DMS 273 (cell line): ENCODE data around the gene CCDC12.

Experiments
- DNase-seq: peaks from one replicate; lab custom pipeline; 2025; ENCODE audit not compliant: unreplicated experiment; lab: John Stamatoyannopoulos, UW

CCDC12 gene

DNA sequence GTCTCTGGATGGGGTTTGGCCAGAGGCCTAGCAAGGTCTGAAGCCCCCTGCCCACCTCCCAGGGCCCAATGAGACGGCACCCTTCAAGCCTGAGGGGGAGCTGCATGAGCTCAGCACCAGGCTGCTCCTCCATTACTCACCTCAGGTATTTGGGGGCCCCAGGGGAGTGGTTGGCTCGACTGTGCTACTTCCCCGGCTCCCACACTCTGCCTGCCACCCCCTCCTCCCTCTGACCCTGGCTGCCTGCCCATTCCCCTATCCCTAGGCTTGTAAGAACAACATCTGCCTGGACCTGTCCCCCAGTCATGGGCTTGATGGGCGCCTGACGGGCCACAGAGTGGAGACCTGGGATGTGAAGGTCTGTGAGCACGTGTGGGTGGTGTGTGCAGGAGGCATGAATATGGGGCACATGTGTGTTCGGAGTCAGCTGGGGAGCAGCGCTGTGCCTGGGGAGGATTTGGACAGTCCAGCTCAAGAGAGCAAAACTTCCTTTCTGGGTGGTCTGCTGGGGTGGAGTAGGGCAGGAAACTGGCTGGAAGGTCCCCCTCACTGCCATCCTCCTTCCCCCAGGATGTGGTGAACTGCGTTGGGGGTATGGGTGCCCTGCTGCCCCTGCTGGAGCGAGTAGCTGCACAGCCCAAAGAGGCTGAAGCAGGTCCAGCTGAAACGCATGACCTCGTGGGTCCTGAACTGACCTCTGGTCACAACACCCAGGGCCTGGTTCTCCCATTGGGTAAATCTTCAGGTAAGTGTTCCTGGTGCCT is 20.3 kb upstream of the CCDC12 start:
- no peak for DNase-seq

DNA sequence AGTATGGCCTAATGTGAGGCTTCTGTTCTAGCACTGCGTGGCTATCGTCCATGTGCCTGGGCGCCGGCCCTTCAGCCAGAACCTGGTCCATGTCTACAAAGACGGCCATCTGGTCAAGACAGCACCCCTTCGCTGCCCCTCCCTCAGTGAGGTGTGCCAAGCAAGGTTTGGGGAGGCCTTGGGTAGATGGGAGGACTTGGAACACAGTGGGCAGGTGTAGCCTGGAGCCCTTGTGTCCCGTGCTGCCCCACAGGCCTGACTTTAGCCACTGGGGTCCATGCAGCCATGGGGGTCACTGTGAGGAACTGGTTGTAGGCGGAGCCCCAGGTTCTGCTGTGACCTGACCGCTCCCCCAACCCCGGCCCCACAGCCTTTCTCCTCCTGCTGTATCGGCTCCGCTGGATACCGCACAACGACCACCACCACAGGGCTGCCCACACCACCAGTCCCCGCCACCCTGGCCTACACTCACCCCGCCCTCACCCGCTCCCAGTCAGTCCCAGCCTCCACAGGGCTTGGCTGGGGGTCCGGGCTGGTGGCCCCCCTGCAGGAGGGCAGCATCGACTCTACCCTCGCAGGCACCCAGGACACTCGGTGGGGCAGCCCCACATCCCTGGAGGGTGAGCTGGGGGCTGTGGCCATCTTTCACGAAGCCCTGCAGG is 19.5 kb upstream of the CCDC12 start:
- DNase-seq, result no peak

DNA sequence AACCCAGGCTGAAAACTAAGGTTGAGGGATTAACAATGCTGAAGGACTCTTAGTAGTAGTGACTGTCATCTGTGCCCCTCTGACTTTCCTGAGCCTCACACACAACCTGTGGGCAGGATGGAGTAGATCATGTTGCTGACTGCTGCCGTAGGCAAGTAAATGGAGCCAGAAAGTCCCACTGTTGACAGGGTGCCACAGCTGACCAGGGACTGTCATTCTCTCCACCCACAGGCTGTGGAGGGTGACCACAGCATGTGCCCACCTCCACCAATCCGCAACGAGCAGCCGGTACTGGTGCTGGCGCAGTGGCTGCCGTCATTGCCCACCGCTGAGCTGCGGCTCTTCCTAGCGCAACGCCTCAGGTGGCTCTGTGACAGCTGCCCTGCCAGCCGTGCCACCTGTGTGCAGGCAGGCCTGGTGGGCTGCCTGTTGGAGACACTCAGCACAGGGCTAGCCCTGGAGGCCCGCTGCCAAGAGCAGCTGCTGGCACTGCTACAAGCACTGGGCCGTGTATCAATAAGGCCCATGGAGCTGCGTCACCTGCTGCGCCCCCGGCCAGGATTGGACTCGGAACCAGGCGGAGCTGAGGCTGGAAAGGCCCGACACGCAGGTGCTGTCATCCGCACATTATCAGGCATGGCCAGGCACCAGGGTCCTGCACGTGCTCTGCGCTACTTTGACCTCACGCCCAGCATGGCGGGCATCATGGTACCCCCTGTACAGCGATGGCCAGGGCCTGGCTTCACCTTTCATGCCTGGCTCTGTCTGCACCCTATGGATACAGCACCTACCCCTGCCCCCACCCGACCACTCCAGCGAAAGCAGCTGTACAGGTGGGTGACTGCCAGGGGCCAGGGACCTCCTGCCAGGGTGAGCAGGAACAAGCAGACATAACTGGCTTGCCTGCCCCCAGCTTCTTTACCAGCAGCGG is 18.5 kb upstream of the CCDC12 start:
- no peak for DNase-seq

DNA sequence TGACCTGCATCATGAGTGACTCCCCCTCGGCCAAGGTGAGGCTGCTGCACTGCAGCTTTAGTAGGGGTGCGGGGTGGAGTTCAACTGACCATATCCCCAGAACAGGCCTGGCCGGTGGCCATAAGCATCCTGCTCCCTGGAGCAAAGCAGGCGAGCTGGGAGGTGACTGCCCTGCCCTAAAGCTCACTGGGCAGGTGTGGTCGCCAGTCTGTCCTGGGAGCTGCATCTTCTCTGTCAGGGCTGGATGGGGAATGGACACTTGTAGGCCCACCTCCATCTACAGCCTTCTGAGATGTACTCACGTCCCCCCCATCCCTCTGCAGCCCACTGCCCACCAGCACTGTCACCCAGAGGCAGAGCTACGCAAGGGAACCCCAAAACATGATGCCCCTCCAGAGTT is 17.4 kb upstream of the CCDC12 start:
- DNase-seq, result no peak

DNA sequence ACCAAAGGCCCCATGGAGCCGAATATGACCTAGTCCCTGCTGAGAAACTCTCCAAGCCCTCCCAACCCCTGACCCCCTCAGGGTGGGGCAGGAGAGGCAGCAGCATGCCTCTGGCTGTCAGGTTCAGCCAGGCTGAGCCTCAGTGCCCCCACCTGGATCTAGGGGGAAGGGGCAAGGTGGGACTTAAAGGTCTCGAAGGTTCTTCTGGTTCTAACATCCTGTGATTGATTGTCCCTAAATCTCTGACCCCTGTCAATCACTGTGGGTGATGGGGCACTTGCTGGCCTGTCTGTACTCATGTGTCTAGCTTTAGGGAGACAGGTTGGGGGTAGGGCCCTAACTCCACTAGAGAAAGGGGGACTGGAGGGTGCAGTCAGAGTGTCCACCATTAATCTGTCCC is 16.7 kb upstream of the CCDC12 start:
- no peak for DNase-seq

DNA sequence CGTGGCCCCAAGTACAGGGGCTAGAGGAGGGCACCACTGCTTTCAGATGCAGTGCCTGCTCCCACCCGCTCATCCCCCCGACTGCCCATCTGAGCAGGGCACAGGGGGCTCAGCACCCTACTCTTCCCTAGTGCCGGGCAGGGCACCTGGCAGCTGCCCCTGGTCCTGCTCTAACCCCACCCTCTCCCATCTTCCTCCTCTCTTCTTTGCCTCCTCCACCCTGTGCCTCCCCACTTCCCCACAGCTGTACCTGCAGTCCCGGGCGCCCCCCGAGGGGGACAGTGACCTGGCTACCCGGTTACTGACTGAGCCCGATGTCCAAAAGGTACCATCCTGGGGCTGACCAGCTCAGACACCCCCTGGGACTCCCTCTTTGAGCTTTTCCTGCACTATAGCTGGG is 15.7 kb upstream of the CCDC12 start:
- no peak for DNase-seq

DNA sequence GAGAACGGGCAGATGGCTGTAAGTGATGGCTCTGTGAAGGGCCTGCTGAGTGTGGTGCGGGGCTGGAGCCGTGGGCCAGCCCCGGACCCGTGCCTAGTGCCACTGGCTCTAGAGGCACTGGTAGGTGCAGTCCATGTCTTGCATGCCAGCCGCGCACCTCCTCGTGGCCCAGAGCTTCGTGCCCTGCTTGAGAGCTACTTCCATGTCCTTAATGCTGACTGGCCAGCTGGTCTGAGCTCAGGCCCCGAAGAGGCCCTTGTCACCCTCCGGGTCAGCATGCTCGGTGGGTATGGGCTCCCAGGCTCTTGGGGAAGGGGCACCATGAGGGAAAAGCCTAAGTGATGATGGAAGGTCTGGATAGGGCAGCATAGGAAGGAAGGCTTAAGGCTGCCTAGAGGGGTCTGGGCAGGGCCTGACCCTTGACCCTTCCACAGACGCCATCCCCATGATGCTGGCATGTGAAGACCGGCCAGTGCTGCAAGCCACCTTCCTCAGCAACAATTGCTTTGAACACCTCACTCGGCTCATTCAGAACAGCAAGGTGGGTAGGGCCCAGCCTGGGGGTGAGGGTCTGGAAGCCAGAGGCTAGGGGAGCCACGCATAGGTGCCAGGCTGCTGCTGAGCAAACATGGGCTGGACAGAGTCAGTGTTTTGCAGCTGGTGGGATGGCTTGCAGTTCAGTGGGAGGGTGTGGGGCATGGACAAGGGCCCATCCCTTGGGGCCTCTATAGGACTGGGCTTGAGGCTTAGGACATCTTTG is 15.0 kb upstream of the CCDC12 start:
- no peak for DNase-seq

DNA sequence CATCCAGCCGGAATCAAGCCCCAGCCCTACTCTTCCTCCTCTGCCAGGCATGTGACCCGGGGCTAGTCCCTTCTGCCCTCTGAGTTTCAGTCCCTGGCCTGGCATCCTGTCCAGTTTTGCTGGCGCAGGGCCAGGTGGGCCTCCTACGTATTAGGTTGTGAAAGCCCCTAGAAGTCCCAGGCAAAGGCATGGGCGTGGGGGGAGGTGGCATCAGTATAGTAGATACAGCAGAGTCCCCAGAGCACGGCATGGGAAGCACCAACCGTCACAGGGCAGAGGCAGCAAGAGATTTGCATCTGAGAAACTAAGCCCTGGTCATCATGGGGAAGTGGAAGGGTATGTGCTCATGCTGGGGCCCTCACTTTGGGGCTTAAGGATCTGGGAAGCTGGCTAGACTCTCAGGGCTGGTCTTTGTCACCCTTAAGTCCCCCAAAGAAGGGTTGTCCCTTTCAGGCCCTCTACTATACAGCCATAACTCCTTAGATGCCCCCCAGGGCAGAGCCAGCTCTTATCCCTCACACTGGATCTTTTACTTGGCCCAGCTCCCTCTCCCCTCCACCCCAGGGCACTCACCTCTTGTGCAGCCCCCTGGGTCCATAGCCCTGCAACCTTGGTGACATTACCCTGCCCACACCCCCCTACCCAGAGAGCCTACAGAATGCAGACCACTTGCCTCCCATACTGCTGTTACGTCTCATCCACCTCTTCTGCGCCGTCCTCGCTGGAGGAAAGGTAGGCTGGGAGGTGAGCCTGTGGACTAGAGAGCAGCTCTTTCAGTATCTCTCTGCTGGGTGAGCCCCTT is 14.2 kb upstream of the CCDC12 start:
- DNase-seq, result no peak

DNA sequence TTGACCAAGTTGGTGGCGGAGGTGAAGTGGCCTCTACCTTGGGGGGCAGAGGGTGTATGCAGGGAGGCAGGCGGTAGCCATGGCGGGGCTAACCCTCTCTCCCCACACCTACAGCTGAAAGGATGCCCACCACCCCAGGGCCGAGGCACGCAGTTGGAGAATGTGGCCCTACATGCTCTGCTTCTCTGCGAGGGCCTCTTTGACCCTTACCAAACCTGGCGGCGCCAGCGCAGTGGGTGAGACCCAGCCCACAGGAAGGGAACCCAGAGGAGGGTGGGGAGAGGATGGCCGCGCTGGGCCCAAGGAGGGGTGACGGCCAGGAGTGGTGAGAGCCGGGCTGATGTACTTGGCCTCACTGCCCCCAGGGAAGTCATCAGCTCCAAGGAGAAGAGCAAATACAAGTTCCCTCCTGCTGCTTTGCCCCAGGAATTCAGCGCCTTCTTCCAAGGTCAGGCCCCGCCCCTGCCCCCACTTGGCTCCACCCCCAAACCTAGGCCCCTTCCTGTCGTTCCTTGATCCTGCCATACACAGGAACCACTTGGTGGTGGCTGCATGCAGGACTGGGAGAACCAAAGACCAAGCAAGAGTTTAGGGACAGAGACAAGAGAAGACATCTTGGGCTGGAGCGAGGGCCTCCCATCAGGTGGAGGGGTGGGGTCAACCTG is 12.7 kb upstream of the CCDC12 start:
- no peak for DNase-seq

DNA sequence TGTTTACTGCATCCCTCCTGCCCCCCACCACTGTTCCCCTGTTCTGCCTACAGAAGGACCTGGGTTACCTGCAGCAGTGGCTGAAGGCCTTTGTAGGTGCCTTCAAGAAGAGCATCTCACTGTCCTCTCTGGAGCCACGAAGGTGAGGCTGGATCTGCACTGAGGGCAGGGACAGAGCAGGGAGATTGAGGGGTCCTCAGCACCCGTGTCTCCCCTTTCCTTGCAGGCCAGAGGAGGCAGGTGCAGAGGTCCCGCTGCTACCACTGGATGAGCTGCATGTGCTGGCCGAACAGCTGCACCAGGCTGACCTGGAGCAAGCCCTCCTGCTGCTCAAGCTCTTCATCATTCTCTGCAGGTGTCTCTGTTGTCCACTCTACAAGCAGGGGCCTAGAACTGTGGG is 12.1 kb upstream of the CCDC12 start:
- no peak for DNase-seq

DNA sequence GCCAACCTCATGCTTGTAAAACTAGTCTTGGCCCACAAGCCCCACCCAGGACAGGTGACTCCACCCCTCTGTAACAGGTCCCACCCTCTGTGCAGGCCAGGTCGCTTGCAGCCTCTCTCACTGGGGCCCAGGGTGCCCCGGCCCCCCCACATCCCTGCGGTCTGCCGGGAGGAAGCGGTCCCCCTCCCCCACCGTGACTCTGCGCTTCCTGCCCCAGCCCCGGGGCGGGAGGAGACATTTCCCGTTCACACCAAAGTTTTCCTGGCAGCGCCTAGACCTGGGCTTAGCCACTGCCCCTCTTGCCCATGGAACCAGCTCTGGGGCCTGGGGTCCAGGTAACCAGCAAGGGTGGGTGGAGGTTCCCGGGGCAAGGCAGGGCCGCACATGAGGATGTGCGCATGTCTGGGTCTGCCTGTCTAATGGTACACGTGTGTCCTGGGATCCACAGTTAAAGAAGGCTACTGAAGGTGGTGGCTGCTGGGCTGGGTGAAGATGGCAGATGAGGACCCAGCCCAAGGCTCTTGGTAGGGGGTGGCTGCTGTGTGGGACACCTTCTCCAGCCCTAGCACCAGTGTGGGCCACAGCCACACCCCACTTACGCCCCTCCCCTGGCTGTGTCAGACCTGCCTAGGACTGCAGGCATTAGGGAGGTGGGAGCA is 11.3 kb upstream of the CCDC12 start:
- no peak for DNase-seq

DNA sequence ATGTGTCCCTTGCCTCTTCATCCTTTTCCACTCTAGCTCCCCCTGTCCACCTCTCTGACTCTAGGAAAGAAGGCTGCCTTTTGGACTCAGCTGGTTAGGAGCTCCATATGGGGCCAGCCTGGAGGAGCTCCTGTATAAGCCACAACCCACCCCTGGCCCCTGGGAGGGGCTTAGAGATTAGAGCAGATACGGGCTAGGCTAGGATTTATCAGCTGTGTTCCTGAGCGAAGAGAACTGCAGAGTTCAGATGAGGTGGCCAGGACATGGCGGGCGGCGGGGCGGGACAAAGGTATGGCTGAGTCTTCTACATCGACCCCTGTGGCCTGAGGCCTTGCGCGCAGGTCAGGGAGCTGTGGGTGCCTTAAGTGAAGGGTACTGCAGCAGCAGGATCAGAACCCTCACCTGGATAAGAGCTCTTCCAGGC is 10.8 kb upstream of the CCDC12 start:
- peak; percentile 21 for DNase-seq

DNA sequence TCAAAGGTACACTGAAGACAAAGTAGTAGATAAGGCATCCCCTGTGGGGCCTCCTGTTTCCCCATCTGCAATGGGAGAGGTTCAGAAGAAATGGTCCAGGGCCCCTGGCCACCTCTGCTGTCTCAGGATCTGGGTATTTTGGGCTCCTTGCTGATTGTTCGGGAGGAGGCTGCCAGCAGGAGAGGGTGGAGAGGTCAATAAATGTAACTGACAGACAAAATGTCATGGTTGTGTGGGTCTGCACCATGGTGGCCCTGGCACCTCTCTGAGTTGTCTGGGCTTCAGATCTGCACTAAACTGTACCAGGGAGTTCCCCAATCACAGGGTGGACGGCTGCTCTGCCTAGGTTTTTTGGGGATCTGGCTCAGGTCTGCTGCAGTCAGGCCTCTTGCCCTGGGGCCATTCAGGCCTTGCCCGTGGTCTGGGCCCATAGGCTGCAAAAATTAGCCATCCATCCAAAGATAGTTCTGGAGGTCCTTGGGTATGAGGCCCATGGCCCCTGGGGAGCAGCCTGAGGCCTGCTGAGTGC is 10.3 kb upstream of the CCDC12 start:
- DNase-seq, result no peak

DNA sequence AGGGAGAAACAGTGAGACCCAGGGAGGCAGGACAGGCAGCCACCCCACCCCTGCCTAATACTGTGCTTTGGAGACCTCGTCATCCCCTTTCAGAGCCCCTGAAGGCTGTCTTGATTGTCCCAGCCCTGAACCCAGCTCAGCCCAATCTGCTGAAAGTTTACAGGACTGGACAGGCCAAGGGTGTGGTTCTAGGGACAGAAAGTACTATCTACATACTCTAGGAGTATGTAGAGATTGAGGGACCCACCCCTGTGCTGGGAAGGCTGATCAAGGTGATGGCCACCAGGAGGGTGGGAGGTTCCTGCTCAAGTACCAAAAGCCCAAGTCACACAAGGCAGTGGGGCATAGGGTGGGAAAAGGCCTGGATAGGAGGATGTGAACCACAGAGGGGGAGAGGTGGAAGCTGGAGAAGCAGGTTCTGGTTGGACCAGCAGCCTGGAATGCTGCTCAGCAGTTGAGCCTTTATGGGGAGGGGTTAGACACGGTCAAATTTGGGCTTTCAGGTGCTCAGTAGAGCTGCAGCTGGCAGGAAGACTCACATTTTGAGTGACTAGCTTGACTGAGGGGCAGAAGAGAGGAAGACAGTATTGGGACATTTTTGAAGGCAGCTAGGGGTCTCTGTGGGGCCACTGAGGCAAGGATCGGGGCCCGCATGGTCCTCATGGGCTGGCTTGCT is 9.6 kb upstream of the CCDC12 start:
- no peak for DNase-seq

DNA sequence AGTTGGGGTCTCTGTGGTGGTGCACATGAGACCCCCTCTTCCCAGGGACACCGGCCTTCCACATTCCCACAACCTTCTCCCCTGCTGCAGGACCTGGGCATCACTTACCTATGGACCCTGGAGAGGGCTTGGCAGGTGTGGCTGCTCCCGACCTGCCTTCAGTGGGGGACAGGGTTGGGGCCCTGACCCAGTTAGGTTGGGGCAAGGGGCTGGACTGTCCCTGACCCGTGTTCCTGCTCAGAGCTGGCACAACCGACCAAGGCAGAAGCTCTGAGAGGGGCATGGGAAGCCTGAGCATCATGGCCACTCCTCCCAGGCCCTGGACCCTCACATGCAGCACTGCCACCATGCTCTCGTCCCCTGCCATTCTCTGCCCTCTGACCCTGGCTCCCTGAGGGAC is 9.0 kb upstream of the CCDC12 start:
- DNase-seq, result no peak

DNA sequence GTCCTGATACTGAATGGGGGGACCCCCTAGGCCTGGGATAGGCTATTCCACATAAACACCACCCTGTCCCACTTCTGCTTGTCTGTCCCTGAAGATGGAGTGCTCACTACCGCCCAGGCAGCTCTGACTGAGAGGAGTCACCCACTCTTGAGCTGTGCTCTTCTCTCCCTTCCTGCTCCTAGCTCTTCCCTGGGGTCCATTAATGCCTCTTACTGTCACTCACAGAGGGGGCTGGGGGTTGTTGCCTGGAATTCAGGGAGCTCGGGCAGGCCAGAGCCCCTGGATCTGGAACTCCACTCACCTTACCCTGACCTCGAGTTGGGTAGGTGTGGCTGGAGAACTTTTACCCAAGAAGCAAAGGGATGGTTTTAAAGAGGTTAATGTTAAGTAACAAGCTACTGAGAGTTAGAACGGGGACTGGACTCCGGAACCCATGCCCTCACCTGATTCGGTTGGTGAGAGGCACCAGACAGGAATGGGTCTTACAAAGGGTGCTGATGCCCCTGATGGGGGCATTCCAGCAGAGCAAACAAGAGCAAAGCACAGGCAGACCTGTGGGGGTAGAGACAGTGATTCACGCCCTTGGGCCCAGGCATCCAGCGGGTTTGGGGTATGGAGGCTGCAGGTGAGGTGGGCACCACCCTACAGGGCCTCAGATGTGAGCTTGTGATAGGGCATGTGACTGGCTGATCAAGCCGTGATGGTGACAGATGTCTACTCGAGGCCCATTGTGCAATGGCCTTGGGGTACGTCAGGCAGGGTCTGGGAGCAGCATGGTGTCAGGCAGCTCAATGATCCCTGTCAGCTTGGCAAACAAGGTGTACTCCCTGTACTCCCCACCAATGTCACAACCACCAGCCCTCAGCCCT is 8.3 kb upstream of the CCDC12 start:
- DNase-seq, result no peak

DNA sequence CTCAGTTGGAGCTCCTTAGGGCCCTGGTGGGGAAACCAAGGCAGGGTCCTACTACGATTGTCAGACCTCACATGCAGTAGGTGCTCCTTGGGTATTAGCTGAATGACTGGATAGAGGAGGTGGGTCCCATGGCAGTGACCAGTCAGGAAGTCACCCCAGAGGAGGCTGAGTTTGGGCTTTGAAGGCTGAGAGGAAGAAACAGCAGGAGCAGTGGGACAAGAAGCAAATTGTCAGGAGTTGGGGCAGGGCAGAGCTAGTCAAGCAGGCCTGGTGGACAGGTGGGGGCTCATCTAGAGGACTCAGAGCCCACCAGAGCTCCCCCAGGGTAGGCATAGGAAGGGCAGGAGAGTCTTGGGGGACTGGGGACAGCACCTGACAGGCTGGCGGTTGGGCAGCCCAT is 6.0 kb upstream of the CCDC12 start:
- DNase-seq, result no peak
